Measurements from ENCODE around the gene CBARP.

DNA sequence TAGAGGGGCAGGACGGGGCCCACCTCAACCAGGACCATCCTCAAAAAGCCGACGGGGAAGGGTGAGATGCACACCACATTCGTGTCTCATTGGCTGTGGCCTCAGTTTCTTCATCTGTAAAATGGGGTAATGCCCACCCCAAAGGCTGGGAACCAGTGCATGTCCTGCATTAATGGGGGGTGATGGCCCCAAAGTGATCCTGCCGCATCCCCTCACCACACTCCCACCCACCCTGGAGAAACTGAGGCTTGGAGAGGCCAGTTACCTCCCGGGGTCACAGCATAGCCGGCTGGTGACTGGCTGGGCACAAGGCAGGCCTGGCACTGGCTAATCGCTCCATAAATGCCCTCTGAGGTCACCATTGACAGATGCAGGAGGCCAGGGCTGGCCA is 9.9 kb upstream of the CBARP start:
- TF ChIP-seq RFX5 (IDR thresholded peaks at IDR 0.05; ENCODE audit: low read depth, low read length) = no peak
- no peak for TF ChIP-seq CEBPB (IDR thresholded peaks at IDR 0.05; ENCODE audit: low read depth, low read length)
- TF ChIP-seq, protein P1, sequence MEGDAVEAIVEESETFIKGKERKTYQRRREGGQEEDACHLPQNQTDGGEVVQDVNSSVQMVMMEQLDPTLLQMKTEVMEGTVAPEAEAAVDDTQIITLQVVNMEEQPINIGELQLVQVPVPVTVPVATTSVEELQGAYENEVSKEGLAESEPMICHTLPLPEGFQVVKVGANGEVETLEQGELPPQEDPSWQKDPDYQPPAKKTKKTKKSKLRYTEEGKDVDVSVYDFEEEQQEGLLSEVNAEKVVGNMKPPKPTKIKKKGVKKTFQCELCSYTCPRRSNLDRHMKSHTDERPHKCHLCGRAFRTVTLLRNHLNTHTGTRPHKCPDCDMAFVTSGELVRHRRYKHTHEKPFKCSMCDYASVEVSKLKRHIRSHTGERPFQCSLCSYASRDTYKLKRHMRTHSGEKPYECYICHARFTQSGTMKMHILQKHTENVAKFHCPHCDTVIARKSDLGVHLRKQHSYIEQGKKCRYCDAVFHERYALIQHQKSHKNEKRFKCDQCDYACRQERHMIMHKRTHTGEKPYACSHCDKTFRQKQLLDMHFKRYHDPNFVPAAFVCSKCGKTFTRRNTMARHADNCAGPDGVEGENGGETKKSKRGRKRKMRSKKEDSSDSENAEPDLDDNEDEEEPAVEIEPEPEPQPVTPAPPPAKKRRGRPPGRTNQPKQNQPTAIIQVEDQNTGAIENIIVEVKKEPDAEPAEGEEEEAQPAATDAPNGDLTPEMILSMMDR (conservative IDR thresholded peaks at IDR 0.05; ENCODE audit: low read depth, low read length) = no peak
